Ecto neural progenitor cell (in vitro differentiated cells): ENCODE measurements around the gene FAM72B.
"Not testable (repeated sequence)": the region's sequence is repeated elsewhere in the genome, so short reads cannot be mapped to it uniquely, and the experiment has no call there.

Source experiments
- DNase-seq: peaks from one replicate; pipeline ENCODE4 v3.0.0-alpha.2; 2018; ENCODE audit warnings: low spot score

FAM72B gene

DNA sequence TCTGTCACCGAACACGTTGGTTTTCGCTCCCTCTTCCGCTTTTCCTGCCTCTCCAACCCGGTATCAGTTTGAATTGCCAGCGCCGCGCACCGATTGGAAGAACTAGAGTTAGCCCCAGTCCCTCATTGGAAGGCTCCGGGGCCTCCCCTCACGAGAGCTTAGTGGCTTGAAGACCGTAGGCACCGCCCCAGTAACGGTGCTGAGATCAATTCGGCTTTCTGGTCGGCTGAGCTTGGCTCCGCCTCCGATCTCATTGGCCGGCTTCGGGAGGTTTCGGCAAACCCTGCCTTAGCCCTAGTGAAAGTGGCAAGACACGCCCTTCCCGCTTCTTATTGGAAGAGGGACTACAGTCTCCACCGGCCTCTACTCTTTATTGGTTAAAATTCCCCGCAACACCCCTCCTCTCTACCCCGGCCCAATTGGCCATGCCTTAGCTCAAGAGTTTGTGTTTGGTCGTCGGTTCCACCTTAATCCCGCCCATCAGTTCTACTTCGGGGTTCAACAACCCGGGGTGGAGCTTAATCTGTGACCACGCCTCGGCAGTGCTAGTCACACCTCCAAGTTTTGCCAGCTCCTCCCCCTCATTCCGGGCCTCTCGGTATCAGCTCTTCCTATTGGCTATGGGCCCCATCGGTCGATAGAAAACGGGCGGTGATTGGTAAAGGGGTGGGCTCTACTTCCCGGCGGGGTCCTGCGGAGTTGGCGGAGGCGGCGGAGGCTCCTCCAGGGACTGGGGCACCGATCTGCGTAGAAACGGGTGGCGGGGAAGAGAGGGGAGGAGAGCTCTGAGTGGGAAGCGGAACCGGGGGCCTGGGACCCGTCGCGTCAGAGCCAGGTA, at the start of gene FAM72B, which contains the start of gene SRGAP2C:
Gene FAM72B (minus strand): TSS at position 51 of the 838 bp plus-strand sequence. CDS start 851 bp downstream, outside the sequence.
Gene SRGAP2C (plus strand): TSS at position 686 of the 838 bp plus-strand sequence. CDS start 2,472 bp downstream, outside the sequence.
- peak; percentile 90 for DNase-seq

- DNase-seq, result not testable (repeated sequence)
Measured at GRCh38 chr1:121232445-121233125, 48.4 kb upstream of the FAM72B start.

DNA sequence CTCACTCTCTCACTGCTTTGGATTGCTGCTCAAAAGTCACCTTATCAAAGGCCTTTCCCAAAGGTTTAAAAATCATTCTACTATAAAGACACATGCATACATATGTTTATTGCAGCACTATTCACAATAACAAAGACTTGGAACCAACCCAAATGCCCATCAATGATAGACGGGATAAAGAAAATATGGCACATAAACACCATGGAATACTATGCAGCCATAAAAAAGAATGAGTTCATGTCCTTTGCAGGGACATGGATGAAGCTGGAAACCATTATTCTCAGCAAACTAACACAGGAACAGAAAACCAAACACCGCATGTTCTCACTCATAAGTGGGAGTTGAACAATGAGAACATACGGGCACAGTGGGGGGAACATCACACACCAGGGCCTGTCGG, 46.5 kb upstream of the FAM72B start:
- not testable (repeated sequence) for DNase-seq

DNA sequence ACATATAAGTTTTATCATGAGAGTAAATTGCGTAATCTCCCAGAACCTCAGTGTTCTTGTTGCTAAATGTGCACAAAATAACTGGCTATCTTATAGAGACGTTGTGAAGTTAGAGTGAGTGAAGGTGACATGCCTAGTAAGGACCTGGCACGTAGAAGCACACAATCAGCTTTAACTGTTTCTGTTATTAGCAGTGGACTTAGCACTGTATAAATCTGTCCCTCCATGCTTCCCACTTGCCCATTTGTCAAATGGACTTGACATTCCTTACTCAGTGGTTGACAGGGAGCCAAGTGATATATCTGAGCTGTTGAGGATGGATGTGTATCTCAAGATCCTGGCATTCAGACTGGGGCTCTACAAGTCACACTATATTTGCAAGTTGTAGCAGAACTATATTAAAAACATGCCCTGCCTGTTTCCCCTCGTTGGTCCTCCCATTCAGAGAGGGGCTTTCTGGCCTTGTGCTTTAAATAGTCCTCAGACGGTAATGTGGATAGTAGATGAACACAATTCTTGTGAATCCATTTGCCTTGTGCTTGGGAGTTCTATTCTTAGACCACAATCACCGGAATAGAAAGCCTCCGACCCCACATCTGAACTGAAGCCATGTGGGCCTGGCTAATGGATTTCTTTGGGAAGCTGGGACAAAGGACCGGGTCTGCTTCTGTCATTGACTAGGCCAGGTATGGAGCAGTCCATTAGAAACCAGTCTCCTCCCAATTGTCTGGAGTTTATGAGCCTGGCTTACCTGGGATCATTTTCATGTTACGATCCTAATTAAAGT, 43.6 kb upstream of the FAM72B start:
- DNase-seq, result not testable (repeated sequence)

DNA sequence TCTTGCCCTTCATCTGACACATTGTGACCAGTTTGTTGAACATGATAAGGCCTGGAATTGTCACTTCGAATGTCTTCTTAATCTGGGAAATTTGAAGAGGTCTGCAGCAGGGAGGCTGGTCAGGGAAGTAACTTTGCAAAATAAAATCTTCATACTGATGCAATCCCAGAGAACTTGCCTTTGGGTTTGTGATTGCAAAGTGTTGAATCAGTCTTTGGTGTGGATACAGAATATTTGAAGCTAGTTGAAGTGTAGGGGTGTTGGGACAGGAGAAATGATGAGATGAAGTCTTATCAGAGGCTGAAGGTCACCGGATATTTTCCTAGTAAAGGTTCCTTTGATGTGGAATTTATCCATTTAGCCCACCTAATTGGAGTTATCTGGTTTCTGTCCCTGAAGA, 42.8 kb upstream of the FAM72B start:
- not testable (repeated sequence) for DNase-seq

DNA sequence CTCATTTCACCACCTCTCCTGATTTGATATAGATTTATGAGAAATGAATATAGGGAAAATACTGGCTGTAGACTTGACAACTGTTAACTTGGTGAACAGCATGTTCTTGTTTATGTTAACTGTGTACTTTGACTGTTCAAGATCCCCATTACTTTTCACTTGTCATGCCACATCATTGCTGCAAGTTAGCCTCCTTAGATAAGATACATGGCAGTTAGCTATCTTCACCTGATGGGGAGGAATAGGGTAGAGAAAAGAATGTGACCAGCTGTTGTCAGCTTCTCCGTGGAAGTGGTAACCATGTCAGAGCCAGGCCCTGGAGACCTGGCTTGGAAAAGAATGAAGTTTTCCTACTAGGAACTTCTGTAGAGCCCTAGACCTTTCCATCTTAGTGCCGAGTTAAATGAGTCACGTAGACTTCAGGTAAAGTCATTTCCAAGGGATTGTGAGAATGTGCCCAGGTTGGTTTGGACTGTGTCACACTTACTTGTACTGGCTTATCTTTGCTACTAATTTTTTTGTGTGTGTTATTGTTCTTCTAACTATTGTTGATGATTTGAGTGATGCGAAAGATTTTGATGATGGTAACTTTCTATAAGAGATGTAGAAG, 42.3 kb upstream of the FAM72B start:
- not testable (repeated sequence) for DNase-seq

GRCh38 chr1:121224714-121225113, 40.6 kb upstream of the FAM72B start:
- not testable (repeated sequence) for DNase-seq

- not testable (repeated sequence) for DNase-seq
Measured at GRCh38 chr1:121221770-121222169, 37.6 kb upstream of the FAM72B start.

GRCh38 chr1:121216676-121217075, 32.5 kb upstream of the FAM72B start:
- not testable (repeated sequence) for DNase-seq

DNA sequence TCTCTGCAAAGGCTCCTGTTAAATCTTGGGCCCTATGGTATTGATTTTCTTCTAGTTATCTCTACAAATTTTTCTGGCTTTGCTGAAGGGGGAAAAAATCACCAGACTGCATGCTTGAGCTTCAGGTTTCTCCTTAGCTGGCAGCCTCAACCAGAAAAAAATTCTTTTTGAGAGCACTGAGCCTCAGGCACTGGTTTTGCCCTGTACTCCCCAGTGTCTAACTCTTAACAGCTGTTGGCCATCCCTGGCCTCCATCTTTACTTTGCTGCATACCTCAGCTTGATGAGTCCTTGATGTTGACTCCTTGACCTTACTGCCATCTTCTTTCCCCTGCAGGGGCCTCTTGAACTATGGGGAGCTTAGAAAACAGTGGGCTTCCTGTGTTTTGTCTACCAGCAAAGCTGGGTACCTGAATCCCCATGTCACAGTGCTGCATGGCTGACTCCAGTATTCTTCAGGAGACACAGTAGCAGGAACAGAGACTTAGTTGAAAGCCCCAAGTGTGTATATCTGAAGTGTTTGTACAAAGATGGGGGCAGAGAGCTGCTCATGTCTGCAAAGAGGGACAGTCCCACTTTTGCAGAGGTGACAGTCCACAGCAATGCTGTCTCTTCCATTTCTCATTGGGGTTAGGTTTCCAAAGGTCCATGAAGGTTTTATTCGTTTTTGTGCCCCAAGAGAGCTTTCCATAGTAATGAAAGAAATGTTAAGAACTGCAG, 31.7 kb upstream of the FAM72B start:
- not testable (repeated sequence) for DNase-seq

- not testable (repeated sequence) for DNase-seq
Measured at GRCh38 chr1:121214544-121215156, 30.5 kb upstream of the FAM72B start.

DNA sequence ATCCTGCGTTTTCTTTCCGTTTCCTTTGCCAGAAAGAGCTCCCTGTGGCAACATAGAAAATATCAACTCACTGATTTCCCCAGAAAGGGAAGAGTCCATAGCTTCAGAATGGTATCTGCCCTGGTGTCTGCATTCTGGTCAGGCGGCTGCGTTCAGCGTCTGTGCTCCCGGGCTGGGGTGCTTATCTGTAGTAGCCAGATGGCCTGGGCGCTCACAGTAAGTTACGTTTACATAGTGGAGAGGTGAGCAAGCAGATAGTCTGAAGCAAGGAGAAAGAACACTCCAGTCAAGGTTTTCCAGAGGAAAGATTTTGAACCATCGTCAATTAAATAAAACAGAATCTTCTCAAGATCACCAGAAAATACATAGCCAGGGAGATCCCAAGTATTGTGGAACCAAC, 29.4 kb upstream of the FAM72B start:
- not testable (repeated sequence) for DNase-seq

GRCh38 chr1:121210778-121211177, 26.6 kb upstream of the FAM72B start:
- not testable (repeated sequence) for DNase-seq

- DNase-seq, result not testable (repeated sequence)
Measured at GRCh38 chr1:121208375-121208774, 24.2 kb upstream of the FAM72B start.

- not testable (repeated sequence) for DNase-seq
Measured at GRCh38 chr1:121207328-121207727, 23.2 kb upstream of the FAM72B start.

DNA sequence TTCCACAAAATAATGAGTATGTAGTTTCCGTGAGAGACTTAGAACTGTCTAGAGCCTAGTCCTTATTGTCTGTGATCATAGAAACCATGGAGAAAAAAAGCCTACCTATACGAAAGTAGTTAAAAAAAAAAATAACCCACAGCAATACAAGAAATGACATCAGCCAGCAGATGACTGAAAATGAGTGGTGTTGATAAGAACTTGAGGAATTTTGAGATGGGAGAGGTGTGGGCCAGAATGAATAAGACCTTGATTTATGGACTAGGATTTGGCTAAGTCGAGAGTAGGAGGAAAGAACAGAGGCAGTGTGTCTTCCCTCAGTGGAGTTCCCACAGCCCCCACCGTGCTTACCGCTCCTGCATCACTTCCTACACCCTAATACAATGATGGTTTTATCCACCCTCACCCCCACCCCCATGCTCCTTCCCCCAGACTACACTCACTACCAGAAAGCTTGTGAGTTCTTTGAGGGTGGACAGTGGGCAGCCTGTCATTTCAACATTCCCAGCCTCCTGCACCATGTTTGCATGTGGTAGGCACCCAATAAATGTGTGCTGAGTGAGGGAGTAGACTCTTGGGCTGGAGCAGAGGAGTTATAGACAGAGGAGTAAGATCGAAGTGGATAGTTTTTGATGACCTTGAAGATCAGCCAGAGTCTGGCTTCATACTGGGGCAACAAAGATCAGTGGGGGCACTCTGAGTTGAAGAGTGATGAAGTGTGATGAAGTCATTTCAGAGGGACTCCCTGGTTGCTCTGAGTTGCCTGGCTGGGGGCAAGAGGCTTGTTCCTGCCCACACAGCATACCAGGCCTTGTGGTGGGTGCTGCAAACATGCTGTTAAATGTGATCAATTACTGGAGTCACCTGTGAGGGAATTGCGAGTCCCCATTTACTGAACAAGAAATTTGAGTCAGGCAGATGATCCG, 21.9 kb upstream of the FAM72B start:
- not testable (repeated sequence) for DNase-seq

GRCh38 chr1:121202986-121203385, 18.8 kb upstream of the FAM72B start:
- not testable (repeated sequence) for DNase-seq

DNA sequence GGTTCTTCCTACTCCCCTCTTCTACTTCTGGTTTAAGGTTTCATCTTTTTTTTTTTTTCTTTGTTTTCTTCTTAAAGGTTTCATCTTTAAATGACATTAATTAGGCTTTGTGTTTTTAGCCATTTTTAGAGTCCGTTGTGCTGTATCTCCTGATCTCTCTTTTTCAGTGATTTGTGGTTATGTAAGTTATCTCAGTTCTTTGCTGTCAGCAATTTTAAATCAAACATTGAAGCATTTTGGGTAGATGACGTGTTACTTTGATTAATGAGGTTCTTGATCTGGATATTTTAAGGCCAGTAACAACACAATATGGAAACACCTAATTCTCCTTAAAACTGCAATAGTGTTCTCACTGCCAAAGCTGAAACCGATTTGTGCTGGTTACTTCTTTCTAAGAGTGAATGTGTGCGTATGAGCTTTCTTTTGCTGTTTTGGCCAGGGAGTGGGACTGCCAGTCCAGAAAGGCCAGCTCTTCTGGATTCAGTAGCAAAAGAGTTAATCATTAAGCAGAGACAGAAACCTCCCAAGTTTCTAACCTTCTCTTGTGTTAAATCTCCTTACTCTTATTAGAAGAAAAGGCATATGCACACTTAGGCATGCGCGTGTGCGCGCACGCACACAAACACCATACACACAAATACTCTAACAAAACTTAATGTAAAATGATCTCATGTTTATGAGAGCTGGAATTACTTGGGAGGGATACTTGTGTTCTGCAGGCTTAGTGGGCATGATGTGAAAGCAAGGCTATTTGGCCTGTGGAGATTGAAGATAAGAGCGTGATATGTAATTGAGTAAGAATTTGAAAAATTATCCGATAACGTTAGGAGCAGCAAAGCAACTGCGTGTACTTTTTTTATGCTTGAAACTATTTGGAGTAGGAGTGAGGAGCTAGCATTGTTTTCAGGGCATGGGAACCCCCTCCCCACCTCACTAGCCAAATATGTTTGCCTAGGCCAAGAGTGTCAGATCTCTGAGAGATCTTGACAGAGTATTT, 17.1 kb upstream of the FAM72B start:
- DNase-seq, result not testable (repeated sequence)
